ENCODE measurements around the gene LYPD1.

The LYPD1 gene

GRCh38 chr2:132668189-132668823 lies 1.7 kb downstream of the LYPD1 start:
- DNase-seq, result no peak

- DNase-seq, result no peak
Observed at GRCh38 chr2:132667706-132668105, 2.3 kb downstream of the LYPD1 start.

GRCh38 chr2:132665401-132666140 lies 4.4 kb downstream of the LYPD1 start:
- DNase-seq, result no peak

GRCh38 chr2:132664096-132664495 lies 5.9 kb downstream of the LYPD1 start:
- DNase-seq, result no peak

- DNase-seq, result no peak
Observed at GRCh38 chr2:132662732-132663131, 7.3 kb downstream of the LYPD1 start.

GRCh38 chr2:132659331-132659730 lies 10.7 kb downstream of the LYPD1 start:
- DNase-seq, result no peak

GRCh38 chr2:132656266-132656975 lies 13.6 kb downstream of the LYPD1 start:
- no peak for DNase-seq

- no peak for DNase-seq
Observed at GRCh38 chr2:132654968-132655367, 15.0 kb downstream of the LYPD1 start.

- no peak for DNase-seq
Observed at GRCh38 chr2:132654335-132654734, 15.7 kb downstream of the LYPD1 start.

GRCh38 chr2:132652474-132652873 lies 17.5 kb downstream of the LYPD1 start:
- DNase-seq, result no peak

- DNase-seq, result no peak
Observed at GRCh38 chr2:132651115-132652045, 18.6 kb downstream of the LYPD1 start.

GRCh38 chr2:132646540-132647108 lies 23.4 kb downstream of the LYPD1 start:
- DNase-seq, result no peak

- DNase-seq, result no peak
Observed at GRCh38 chr2:132645722-132646539, 24.1 kb downstream of the LYPD1 start.

GRCh38 chr2:132645176-132645575 lies 24.8 kb downstream of the LYPD1 start:
- DNase-seq, result no peak

GRCh38 chr2:132642415-132642814 lies 27.6 kb downstream of the LYPD1 start:
- DNase-seq, result no peak

- no peak for DNase-seq
Observed at GRCh38 chr2:132641819-132642218, 28.2 kb downstream of the LYPD1 start.

- no peak for DNase-seq
Observed at GRCh38 chr2:132640116-132640515, 29.9 kb downstream of the LYPD1 start.

GRCh38 chr2:132638313-132639040 lies 31.5 kb downstream of the LYPD1 start:
- DNase-seq, result no peak

GRCh38 chr2:132636346-132636745 lies 33.7 kb downstream of the LYPD1 start:
- no peak for DNase-seq

GRCh38 chr2:132633635-132634034 lies 36.4 kb downstream of the LYPD1 start:
- DNase-seq, result no peak
